ENCODE data around the gene RUNX3.

DNA sequence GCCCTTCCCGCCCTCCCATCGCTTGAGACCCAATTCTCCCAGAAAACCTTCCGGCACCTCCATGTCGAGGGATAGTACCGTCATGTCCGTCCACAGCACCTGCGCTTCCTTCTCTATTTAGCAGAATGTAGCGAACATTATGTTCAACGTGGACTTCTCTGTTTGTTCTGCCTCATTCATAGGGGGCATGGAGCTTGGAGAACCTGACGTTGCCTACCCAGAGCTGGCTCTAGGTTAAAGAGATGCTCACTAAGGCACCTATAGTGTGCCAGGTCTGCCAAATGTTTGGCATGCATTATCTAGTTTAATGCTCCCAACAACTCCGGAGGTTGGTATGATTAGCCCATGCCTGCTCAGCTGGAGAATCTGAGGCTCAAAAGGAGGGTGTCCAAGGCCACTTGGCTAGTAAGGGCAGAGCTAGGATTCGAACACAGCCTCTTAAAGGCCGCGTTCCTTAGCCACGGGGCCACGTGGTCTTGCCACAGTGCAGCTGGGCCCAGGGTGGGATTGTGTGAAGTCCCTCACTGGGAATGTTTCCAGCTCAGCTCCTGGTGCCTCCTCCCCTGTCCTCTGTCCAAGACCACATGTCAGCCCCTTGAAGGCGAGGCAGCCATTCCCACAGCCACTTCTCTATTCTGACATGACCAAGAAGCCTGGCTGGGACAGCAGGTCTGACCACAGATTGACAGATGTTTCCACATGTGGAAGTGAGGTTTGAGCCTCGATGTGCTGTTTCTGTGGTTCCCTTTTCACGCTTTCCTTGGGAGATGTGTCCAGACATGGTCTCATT lies 57.8 kb downstream of the RUNX3 start:
- TF ChIP-seq EP300 (IDR thresholded peaks at IDR 0.05): no peak
- no peak for TF ChIP-seq CTCF (IDR thresholded peaks at IDR 0.05)
- TF ChIP-seq POLR2A (IDR thresholded peaks at IDR 0.05): no peak
